Activated naive CD8-positive, alpha-beta T cell treated with anti-CD3 and anti-CD28 coated beads, Interleukin-2, amount 10 ng/mL, durations not matched to agents 7 days and 5 days (primary cell): ENCODE measurements around the gene WNT2B. TPM values are rescaled to one million over a fixed set of nuclear protein-coding genes. Genes with fewer than 3 reads are reported as not detected.

Experiments used
- ATAC-seq: fragments of 150-1000 bp; cut with Tn5 transposase; one replicate; pipeline ENCODE4 v1.10.0; 2021; ENCODE audit warnings: low read depth, moderate library complexity
- POLR2A ChIA-PET: fragments of 350-600 bp; sonication (Branson Sonifier 250); formaldehyde crosslinking; loops from one replicate; lab custom pipeline; 2021; ENCODE audit warnings: antibody characterized with exemption; lab: Charles Lee
- DNase-seq: peaks from one replicate; pipeline ENCODE4 v3.0.0; 2021
- H3K27ac Mint-ChIP-seq: one replicate; pipeline ENCODE4 v1.8.0; 2022; ENCODE audit warnings: mild to moderate bottlenecking, mixed read lengths
- H3K27me3 Mint-ChIP-seq: one replicate; pipeline ENCODE4 v1.8.0; 2022; ENCODE audit warnings: mild to moderate bottlenecking, moderate library complexity, mixed read lengths
- H3K36me3 Mint-ChIP-seq: one replicate; pipeline ENCODE4 v1.8.0; 2021; ENCODE audit warnings: mild to moderate bottlenecking, mixed read lengths
- H3K4me1 Mint-ChIP-seq: one replicate; pipeline ENCODE4 v1.8.0; 2021; ENCODE audit warnings: mixed read lengths
- H3K4me3 Mint-ChIP-seq: one replicate; pipeline ENCODE4 v1.8.0; 2022; ENCODE audit warnings: mild to moderate bottlenecking, moderate library complexity, mixed read lengths
- H3K9me3 Mint-ChIP-seq: one replicate; pipeline ENCODE4 v1.8.0; 2021; ENCODE audit warnings: mixed read lengths
- total RNA-seq, 2 experiments: library from RNA; stranded (reverse); gene quantifications; one replicate each; pipeline ENCODE4 v1.2.3, GENCODE V29; 2021

Gene WNT2B
- total RNA-seq, 2 experiments from 2014 or later: 0.22 to 0.34 TPM

GRCh38 chr1:112522621-112523020 lies 13.9 kb downstream of the WNT2B start:
- H3K27ac Mint-ChIP-seq: no peak overlapping the region
- POLR2A ChIA-PET: no interaction called here
- H3K4me1 Mint-ChIP-seq: no peaks in the 10 kb centered on the region

DNA sequence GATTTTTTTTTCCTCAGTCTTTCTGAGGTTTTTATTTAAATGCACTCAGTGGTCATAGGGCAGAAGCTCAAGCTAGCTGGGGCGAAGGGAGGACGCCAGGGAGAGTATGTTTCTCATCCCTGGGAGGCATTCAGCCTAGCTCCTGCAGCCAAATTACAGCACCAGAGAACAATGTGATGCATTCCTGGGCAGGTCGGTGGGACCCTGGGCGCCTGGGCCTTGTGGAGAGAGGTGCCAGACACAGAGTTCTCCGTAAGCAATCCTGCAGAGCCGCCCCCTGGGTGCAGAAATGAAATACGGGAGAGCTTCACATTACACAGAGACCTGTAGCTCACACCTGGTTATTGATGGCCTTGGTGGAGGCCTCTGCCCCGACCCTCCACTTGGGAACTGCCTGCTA lies 15.5 kb downstream of the WNT2B start:
- no peaks in the 10 kb centered on the region for H3K4me1 Mint-ChIP-seq
- no peaks in the 10 kb centered on the region for H3K27me3 Mint-ChIP-seq
- no peak overlapping the region for H3K4me3 Mint-ChIP-seq
- POLR2A ChIA-PET: no interaction called here
- ATAC-seq: no peak
- no peaks in the 10 kb centered on the region for H3K36me3 Mint-ChIP-seq
- H3K9me3 Mint-ChIP-seq: no peaks in the 10 kb centered on the region
- H3K27ac Mint-ChIP-seq: no peak overlapping the region
- no peak for DNase-seq

More at GRCh38 chr1:112522621-112523020, 13.9 kb downstream of the WNT2B start:
- Mint-ChIP-seq H3K9me3 (no peaks in the 10 kb centered on the region), H3K4me3 (no peak overlapping the region), H3K36me3 (no peaks in the 10 kb centered on the region), H3K27me3 (no peaks in the 10 kb centered on the region)
- ATAC-seq (no peak), DNase-seq (no peak)

- Mint-ChIP-seq H3K36me3 (no peaks in the 10 kb centered on the region), H3K27ac (no peak overlapping the region), H3K4me1 (no peaks in the 10 kb centered on the region), H3K27me3 (no peaks in the 10 kb centered on the region), H3K4me3 (no peak overlapping the region), H3K9me3 (no peaks in the 10 kb centered on the region)
- DNase-seq: no peak
- POLR2A ChIA-PET: no interaction called here
- no peak for ATAC-seq
Measured at GRCh38 chr1:112524986-112525385, 16.2 kb downstream of the WNT2B start.

- Mint-ChIP-seq H3K4me3 (no peak overlapping the region), H3K4me1 (no peaks in the 10 kb centered on the region), H3K36me3 (no peaks in the 10 kb centered on the region), H3K27me3 (no peaks in the 10 kb centered on the region), H3K9me3 (no peaks in the 10 kb centered on the region), H3K27ac (no peak overlapping the region)
- DNase-seq: no peak
- POLR2A ChIA-PET: no interaction called here
- no peak for ATAC-seq
Measured at GRCh38 chr1:112527266-112528010, 18.7 kb downstream of the WNT2B start.

- no peak overlapping the region for H3K4me3 Mint-ChIP-seq
- H3K27ac Mint-ChIP-seq: no peak overlapping the region
- no peaks in the 10 kb centered on the region for H3K9me3 Mint-ChIP-seq
- no peaks in the 10 kb centered on the region for H3K36me3 Mint-ChIP-seq
- H3K4me1 Mint-ChIP-seq: no peaks in the 10 kb centered on the region
- H3K27me3 Mint-ChIP-seq: no peaks in the 10 kb centered on the region
- no peak for DNase-seq
- ATAC-seq: no peak
- POLR2A ChIA-PET: no interaction called here
Measured at GRCh38 chr1:112528076-112528475, 19.3 kb downstream of the WNT2B start.

- ATAC-seq (no peak), DNase-seq (no peak)
- Mint-ChIP-seq H3K9me3 (no peaks in the 10 kb centered on the region), H3K36me3 (no peaks in the 10 kb centered on the region), H3K4me1 (no peaks in the 10 kb centered on the region), H3K27me3 (no peaks in the 10 kb centered on the region), H3K27ac (no peak overlapping the region), H3K4me3 (no peak overlapping the region)
- POLR2A ChIA-PET: interaction anchor here (0.7 kb wide), 1 partner anchor 449 kb away, joined by 6 read pairs; no protein-coding TSS in a partner anchor
Measured at GRCh38 chr1:112529301-112529700, 20.5 kb downstream of the WNT2B start.

DNA sequence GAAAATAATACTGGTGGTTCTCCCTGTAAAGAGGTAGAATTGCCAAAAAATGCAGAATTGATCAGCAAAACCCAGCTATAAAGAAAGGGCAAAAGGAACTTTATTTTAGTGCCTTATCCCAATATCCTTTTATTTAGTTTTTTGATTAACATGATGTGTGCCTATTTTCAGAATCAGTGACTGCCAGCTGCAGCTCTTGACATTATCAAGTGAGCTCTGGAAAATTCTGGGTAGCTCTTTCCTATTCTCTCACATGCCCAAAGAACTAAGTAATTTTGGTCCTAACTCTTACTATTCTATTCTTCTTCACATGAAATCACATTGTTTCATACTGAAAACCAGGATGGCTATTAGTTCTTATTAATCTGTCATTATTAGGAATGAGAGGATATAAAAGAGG lies 22.1 kb downstream of the WNT2B start:
- Mint-ChIP-seq H3K27ac (no peak overlapping the region), H3K4me1 (no peaks in the 10 kb centered on the region), H3K27me3 (no peaks in the 10 kb centered on the region), H3K4me3 (no peak overlapping the region), H3K36me3 (no peaks in the 10 kb centered on the region), H3K9me3 (no peaks in the 10 kb centered on the region)
- POLR2A ChIA-PET: no interaction called here
- ATAC-seq: no peak
- DNase-seq: no peak

DNA sequence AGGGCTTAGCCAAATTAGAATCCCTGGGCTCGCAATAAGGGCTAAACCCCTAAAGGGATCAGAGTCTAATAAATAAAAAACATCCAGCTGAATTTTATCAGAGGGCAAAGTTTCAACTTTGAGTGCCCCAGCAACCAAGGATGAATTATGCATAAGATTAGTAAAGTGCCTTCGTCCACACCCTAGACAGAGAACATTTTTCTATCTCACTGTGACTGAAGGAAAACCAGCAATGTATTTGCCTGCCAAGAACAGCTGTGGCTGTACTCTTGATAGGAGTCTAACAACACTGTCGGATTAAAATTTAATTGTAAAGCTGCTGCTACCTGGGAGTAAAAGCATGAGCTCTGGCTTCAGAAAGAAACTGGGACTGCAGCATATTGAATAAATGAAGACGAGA lies 23.3 kb downstream of the WNT2B start:
- Mint-ChIP-seq H3K4me3 (no peak overlapping the region), H3K27me3 (no peaks in the 10 kb centered on the region), H3K36me3 (no peaks in the 10 kb centered on the region), H3K9me3 (no peaks in the 10 kb centered on the region), H3K27ac (no peak overlapping the region), H3K4me1 (no peaks in the 10 kb centered on the region)
- POLR2A ChIA-PET: no interaction called here
- DNase-seq (no peak), ATAC-seq (no peak)

GRCh38 chr1:112533029-112533428 lies 24.3 kb downstream of the WNT2B start:
- no peaks in the 10 kb centered on the region for H3K4me1 Mint-ChIP-seq
- H3K36me3 Mint-ChIP-seq: no peaks in the 10 kb centered on the region
- no peaks in the 10 kb centered on the region for H3K27me3 Mint-ChIP-seq
- ATAC-seq (no peak), DNase-seq (no peak)
- H3K27ac Mint-ChIP-seq: no peak overlapping the region
- H3K4me3 Mint-ChIP-seq: no peak overlapping the region
- POLR2A ChIA-PET: no interaction called here
- no peaks in the 10 kb centered on the region for H3K9me3 Mint-ChIP-seq

- peaks cover 5% of the 10 kb centered on the region for H3K4me1 Mint-ChIP-seq
- no peak overlapping the region for H3K27ac Mint-ChIP-seq
- POLR2A ChIA-PET: no interaction called here
- peaks cover 2% of the 10 kb centered on the region for H3K36me3 Mint-ChIP-seq
- no peak overlapping the region for H3K4me3 Mint-ChIP-seq
- ATAC-seq: no peak
- no peaks in the 10 kb centered on the region for H3K27me3 Mint-ChIP-seq
- H3K9me3 Mint-ChIP-seq: no peaks in the 10 kb centered on the region
- no peak for DNase-seq
Measured at GRCh38 chr1:112536561-112536960, 27.8 kb downstream of the WNT2B start.

DNA sequence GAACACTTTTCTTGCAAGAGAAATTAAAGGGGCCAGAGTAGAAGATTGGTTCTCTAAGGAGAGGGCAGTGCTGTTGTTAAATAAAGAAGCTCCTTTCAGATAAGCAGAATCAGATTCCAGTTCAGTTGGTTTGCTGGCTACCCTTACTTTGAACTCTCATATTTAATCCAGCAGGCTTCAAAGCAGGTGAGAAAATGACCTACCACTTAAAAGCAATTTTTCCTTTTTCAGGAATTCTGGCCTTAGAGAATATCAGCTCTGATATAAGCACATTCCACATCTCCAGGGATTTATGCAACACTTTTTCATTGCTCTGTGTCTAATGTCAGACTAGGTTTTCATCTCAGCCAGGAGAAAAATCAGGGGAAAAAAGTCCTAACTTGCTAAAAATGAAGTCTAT lies 28.7 kb downstream of the WNT2B start:
- Mint-ChIP-seq H3K27me3 (no peaks in the 10 kb centered on the region), H3K36me3 (peaks cover 5% of the 10 kb centered on the region), H3K4me3 (no peak overlapping the region), H3K27ac (no peak overlapping the region), H3K9me3 (no peaks in the 10 kb centered on the region), H3K4me1 (peaks cover 5% of the 10 kb centered on the region)
- ATAC-seq (no peak), DNase-seq (no peak)
- POLR2A ChIA-PET: no interaction called here

DNA sequence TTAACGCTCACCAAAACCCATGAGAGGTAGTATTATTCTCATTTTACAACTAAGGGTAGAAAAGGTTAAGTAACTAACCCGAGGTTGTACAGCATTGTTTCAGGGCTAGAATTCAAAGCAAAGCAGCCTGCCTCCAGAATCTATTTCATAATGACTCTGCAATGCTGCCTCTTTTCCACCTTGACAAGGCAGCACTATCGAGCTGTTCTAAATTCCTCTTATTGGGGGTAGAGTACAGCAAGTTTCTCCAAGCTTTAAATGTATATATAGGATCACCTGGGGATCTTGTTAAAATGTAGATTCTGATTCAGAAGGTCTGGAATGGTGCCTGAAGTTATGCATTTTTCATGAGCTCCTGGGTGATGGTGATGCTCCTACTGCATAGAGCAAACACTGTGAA lies 30.1 kb downstream of the WNT2B start:
- POLR2A ChIA-PET: no interaction called here

GRCh38 chr1:112540226-112540794 lies 31.5 kb downstream of the WNT2B start:
- Mint-ChIP-seq H3K4me3 (no peak overlapping the region), H3K27me3 (no peaks in the 10 kb centered on the region), H3K27ac (no peak overlapping the region), H3K4me1 (peaks cover 5% of the 10 kb centered on the region), H3K9me3 (no peaks in the 10 kb centered on the region), H3K36me3 (peaks cover 5% of the 10 kb centered on the region)
- POLR2A ChIA-PET: no interaction called here
- DNase-seq (no peak), ATAC-seq (no peak)

More for the DNA sequence above, 30.1 kb downstream of the WNT2B start:
- H3K27me3 Mint-ChIP-seq: no peaks in the 10 kb centered on the region
- ATAC-seq (no peak), DNase-seq (no peak)
- no peak overlapping the region for H3K27ac Mint-ChIP-seq
- H3K4me1 Mint-ChIP-seq: peaks cover 5% of the 10 kb centered on the region
- H3K9me3 Mint-ChIP-seq: no peaks in the 10 kb centered on the region
- peaks cover 5% of the 10 kb centered on the region for H3K36me3 Mint-ChIP-seq
- H3K4me3 Mint-ChIP-seq: no peak overlapping the region

DNA sequence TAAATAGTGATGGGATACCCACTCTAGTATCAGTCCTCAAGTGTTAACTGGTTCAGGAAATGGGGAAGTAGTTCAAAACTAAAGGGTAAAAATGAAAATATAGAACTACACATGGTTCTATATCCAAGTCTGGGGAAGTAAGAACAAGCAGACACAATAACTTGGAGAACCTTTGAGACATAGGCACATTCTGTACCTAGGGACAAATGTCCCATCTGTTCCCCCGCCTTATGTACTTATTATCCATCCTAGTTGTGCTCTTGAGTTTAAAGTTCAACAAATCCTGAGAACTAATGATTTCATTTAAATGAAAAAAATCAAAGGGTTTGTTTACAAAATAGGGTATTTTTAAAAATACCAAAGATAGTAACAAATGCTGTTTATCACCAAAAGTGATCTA lies 32.5 kb downstream of the WNT2B start:
- Mint-ChIP-seq H3K4me3 (no peak overlapping the region), H3K4me1 (peaks cover 5% of the 10 kb centered on the region), H3K27me3 (no peaks in the 10 kb centered on the region), H3K36me3 (peaks cover 5% of the 10 kb centered on the region), H3K27ac (no peak overlapping the region), H3K9me3 (no peaks in the 10 kb centered on the region)
- POLR2A ChIA-PET: no interaction called here
- DNase-seq: no peak
- no peak for ATAC-seq
